Measurements from ENCODE around the gene RAB7B. TPM values are rescaled to one million over a fixed set of nuclear protein-coding genes. Genes with fewer than 3 reads are reported as not detected.

Gene RAB7B
- total RNA-seq, 3 donors from 2014 or later (not counting 1 experiment from before 2014, with no cell fraction given) = 0.19 TPM; not detected in 2

GRCh38 chr1:205945069-205945468 is 58.1 kb downstream of the RAB7B start:
- no peak overlapping the region for H3K27ac ChIP-seq (ENCODE audit: low read length)
- intact Hi-C loops (cut with micrococcal nuclease) = no loop called here
- DNase-seq (no peak), ATAC-seq (no peak)
- no peaks in the 10 kb centered on the region for H3K4me1 ChIP-seq (ENCODE audit: control insufficient read depth, insufficient read depth, low read length)
- no peaks in the 10 kb centered on the region for H3K36me3 Mint-ChIP-seq
- no peak overlapping the region for H3K27ac Mint-ChIP-seq
- no peak overlapping the region for H3K4me3 Mint-ChIP-seq
- H3K36me3 ChIP-seq (ENCODE audit: control insufficient read depth, insufficient read depth, low read length) = no peaks in the 10 kb centered on the region
- H3K4me3 ChIP-seq (ENCODE audit: low read length) = no peak overlapping the region
- H3K9me3 Mint-ChIP-seq = no peaks in the 10 kb centered on the region
- WGBS (ENCODE audit: insufficient coverage) = 88% methylated on average over 3 of the region's 3 CpGs
- TF ChIP-seq, protein P1, sequence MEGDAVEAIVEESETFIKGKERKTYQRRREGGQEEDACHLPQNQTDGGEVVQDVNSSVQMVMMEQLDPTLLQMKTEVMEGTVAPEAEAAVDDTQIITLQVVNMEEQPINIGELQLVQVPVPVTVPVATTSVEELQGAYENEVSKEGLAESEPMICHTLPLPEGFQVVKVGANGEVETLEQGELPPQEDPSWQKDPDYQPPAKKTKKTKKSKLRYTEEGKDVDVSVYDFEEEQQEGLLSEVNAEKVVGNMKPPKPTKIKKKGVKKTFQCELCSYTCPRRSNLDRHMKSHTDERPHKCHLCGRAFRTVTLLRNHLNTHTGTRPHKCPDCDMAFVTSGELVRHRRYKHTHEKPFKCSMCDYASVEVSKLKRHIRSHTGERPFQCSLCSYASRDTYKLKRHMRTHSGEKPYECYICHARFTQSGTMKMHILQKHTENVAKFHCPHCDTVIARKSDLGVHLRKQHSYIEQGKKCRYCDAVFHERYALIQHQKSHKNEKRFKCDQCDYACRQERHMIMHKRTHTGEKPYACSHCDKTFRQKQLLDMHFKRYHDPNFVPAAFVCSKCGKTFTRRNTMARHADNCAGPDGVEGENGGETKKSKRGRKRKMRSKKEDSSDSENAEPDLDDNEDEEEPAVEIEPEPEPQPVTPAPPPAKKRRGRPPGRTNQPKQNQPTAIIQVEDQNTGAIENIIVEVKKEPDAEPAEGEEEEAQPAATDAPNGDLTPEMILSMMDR (IDR thresholded peaks at IDR 0.05) = no peak
- no peaks in the 10 kb centered on the region for H3K9me3 ChIP-seq (ENCODE audit: control insufficient read depth, insufficient read depth, low read length)
- no peaks in the 10 kb centered on the region for H3K4me1 Mint-ChIP-seq
- H3K27me3 Mint-ChIP-seq (ENCODE audit: low read depth in 2 of 2) = peaks cover 18 to 34% of the 10 kb centered on the region in 2 donors
- peaks cover 5% of the 10 kb centered on the region for H3K27me3 ChIP-seq (ENCODE audit: control insufficient read depth, insufficient read depth, low read length)

GRCh38 chr1:205944525-205944924 is 58.7 kb downstream of the RAB7B start:
- Mint-ChIP-seq H3K27me3 (ENCODE audit: low read depth in 2 of 2) (peaks cover 22 to 39% of the 10 kb centered on the region in 2 donors), H3K4me1 (no peaks in the 10 kb centered on the region), H3K4me3 (no peak overlapping the region), H3K36me3 (no peaks in the 10 kb centered on the region), H3K27ac (no peak overlapping the region), H3K9me3 (no peaks in the 10 kb centered on the region)
- Histone ChIP-seq H3K4me1 (ENCODE audit: control insufficient read depth, insufficient read depth, low read length) (no peaks in the 10 kb centered on the region), H3K9me3 (ENCODE audit: control insufficient read depth, insufficient read depth, low read length) (no peaks in the 10 kb centered on the region), H3K27me3 (ENCODE audit: control insufficient read depth, insufficient read depth, low read length) (peaks cover 5% of the 10 kb centered on the region), H3K4me3 (ENCODE audit: low read length) (no peak overlapping the region), H3K36me3 (ENCODE audit: control insufficient read depth, insufficient read depth, low read length) (no peaks in the 10 kb centered on the region), H3K27ac (ENCODE audit: low read length) (no peak overlapping the region)
- TF ChIP-seq, protein P1 (IDR thresholded peaks at IDR 0.05) = no peak
- WGBS (ENCODE audit: insufficient coverage) = 75% methylated on average over 3 of the region's 4 CpGs
- intact Hi-C loops (cut with micrococcal nuclease) = no loop called here
- no peak for ATAC-seq
- DNase-seq = no peak

DNA sequence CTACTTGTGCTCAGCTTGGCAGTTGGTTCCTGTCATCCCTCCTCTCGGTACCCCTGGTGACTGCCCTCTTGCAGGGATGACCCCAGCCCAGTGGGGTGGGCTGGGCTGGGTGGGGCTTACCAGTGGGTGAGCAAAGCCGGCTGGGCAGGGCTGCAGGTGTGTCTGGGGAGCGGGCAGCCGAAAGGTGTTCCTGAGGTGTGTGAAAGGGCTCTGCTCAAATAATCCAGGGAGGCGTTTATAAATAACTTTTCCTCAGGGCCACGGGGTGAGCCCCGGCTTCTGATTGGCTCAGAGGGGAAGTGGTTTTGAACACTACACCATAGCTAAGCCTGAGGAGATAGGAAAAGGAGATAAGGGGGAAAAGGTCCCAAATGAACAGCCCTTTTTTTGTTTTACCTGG is 60.0 kb downstream of the RAB7B start, which contains the start of gene SLC26A9:
Gene SLC26A9 (minus strand): TSS at position 212 of the 400 bp plus-strand sequence. CDS start 7,636 bp downstream, outside the sequence.
- Histone ChIP-seq H3K4me1 (ENCODE audit: control insufficient read depth, insufficient read depth, low read length) (no peaks in the 10 kb centered on the region), H3K36me3 (ENCODE audit: control insufficient read depth, insufficient read depth, low read length) (no peaks in the 10 kb centered on the region), H3K27me3 (ENCODE audit: control insufficient read depth, insufficient read depth, low read length) (peaks cover 5% of the 10 kb centered on the region), H3K9me3 (ENCODE audit: control insufficient read depth, insufficient read depth, low read length) (no peaks in the 10 kb centered on the region), H3K27ac (ENCODE audit: low read length) (no peak within 1 kb of the TSS), H3K4me3 (ENCODE audit: low read length) (no peak within 1 kb of the TSS)
- Mint-ChIP-seq H3K4me3 (no peak within 1 kb of the TSS), H3K27ac (no peak within 1 kb of the TSS), H3K36me3 (no peaks in the 10 kb centered on the region), H3K9me3 (no peaks in the 10 kb centered on the region), H3K27me3 (ENCODE audit: low read depth in 2 of 2) (peaks cover 27 to 49% of the 10 kb centered on the region in 2 donors), H3K4me1 (no peaks in the 10 kb centered on the region)
- DNase-seq (no peak), ATAC-seq (no peak)
- TF ChIP-seq, protein P1 (IDR thresholded peaks at IDR 0.05) = no peak
- intact Hi-C loops (cut with micrococcal nuclease) = no loop called here
- 40% methylated on average over 7 of the region's 7 CpGs for WGBS (ENCODE audit: insufficient coverage)

- H3K4me1 Mint-ChIP-seq = no peaks in the 10 kb centered on the region
- H3K9me3 Mint-ChIP-seq = no peaks in the 10 kb centered on the region
- DNase-seq (no peak), ATAC-seq (no peak)
- TF ChIP-seq, protein P1 (IDR thresholded peaks at IDR 0.05) = no peak
- H3K27ac ChIP-seq (ENCODE audit: low read length) = no peak overlapping the region
- no peaks in the 10 kb centered on the region for H3K9me3 ChIP-seq (ENCODE audit: control insufficient read depth, insufficient read depth, low read length)
- 70% methylated on average over 12 of the region's 12 CpGs for WGBS (ENCODE audit: insufficient coverage)
- no peaks in the 10 kb centered on the region for H3K4me1 ChIP-seq (ENCODE audit: control insufficient read depth, insufficient read depth, low read length)
- no peaks in the 10 kb centered on the region for H3K36me3 ChIP-seq (ENCODE audit: control insufficient read depth, insufficient read depth, low read length)
- no peak overlapping the region for H3K4me3 ChIP-seq (ENCODE audit: low read length)
- intact Hi-C loops (cut with micrococcal nuclease) = no loop called here
- H3K4me3 Mint-ChIP-seq = no peak overlapping the region
- no peak overlapping the region for H3K27ac Mint-ChIP-seq
- H3K27me3 ChIP-seq (ENCODE audit: control insufficient read depth, insufficient read depth, low read length) = peaks cover 5% of the 10 kb centered on the region
- no peaks in the 10 kb centered on the region for H3K36me3 Mint-ChIP-seq
- peaks cover 29 to 51% of the 10 kb centered on the region in 2 donors for H3K27me3 Mint-ChIP-seq (ENCODE audit: low read depth in 2 of 2)
Observed at GRCh38 chr1:205942631-205943159, 60.5 kb downstream of the RAB7B start.

Measured in natural killer cell (primary cell).